ENCODE data around the gene SLC29A1.
A peak's percentile ranks its signal among the peaks of the same experiment; 100 is the strongest.
"Not testable (repeated sequence)": the region's sequence is repeated elsewhere in the genome, so short reads cannot be mapped to it uniquely, and the experiment has no call there.

SLC29A1 gene

GRCh38 chr6:44223319-44224028 lies at the start of gene SLC29A1:
TSS of gene SLC29A1 (plus strand) at chr6:44223595. CDS start at chr6:44227314, 3,719 bp downstream.
- peak; percentile 88 for DNase-seq

DNA sequence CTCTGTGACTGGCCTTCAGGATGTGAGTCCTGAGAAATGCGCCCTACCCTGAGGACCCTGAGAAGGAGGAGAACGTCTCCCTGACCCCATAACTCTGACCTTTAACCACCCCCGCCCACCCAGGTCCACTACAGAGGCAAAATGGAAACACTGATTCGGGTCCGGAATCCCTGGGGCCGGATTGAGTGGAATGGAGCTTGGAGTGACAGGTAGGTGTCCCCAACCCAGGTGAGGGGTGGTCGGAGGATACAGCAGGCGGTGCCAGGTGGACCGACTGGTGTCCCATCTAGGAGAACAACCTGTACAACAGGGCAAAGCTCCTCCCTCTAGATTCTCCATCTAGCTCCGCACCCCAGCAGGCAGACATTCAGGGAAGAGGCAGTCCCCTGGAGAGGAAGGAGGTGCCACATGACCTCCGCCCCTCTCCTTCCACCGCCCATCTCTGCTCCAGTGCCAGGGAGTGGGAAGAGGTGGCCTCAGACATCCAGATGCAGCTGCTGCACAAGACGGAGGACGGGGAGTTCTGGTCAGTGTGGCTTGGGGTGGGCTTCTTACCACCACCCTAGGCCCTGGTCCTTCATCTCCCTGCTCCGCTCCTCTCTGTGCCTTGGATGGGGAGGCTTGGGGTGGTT lies 47.1 kb upstream of the SLC29A1 start:
- DNase-seq, result no peak

GRCh38 chr6:44176762-44177509 lies 46.5 kb upstream of the SLC29A1 start:
- no peak for DNase-seq

GRCh38 chr6:44177691-44178423 lies 45.5 kb upstream of the SLC29A1 start:
- DNase-seq, result no peak

GRCh38 chr6:44178424-44179071 lies 44.8 kb upstream of the SLC29A1 start:
- DNase-seq, result no peak

DNA sequence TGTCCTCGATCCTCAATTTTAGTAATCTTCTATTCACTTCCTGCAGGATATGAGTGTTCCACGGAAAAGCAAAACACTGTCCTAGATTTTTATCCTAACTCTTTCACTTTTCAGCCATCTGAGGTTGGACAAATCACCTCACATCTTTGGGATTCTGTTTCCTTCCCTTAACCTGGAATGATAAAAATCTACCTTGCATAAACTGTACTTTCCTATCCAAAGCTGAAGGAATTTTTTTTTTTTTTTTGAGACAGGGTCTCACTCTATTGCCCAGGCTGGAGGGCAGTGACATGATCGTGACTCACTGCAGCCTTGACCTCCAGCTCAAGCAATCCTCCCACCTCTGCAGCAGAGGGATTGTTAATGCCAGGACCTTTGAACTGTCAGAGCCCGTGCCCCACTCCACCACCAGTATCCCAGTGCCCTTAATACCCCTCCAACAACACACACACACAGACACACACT lies 44.3 kb upstream of the SLC29A1 start:
- DNase-seq, result no peak

DNA sequence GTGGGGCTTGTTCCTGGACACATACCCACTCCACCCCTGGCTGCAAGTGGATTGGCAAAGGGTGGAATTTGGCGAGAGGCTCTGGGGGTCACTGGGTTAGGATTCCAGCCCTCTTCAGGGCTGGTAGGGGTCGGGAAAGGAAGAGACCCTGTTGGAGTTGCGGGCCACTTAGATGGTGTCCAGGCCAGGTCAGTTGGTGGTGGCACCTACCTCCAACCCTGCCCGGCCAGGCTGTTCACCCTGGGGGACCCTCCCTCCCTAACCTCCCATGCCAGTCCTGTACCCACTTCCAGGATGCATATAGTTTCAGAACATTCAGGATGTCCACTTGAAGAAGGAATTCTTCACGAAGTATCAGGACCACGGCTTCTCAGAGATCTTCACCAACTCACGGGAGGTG lies 43.7 kb upstream of the SLC29A1 start:
- no peak for DNase-seq

DNA sequence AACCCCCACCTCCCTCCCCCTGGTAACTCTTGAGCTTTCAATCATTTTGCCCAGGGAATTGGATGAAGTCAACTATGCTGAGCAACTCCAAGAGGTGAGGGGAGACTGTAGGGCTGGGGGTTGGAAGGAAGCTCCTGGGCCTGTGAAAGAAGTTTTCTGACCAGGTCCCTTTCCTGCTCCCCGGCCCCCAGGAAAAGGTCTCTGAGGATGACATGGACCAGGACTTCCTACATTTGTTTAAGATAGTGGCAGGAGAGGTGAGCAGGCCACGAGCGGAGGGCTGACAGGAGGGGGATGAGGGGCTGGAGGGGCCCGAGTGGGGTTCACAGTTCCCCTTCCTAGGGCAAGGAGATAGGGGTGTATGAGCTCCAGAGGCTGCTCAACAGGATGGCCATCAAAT lies 43.0 kb upstream of the SLC29A1 start:
- no peak for DNase-seq

- DNase-seq, result no peak
These were observed 42.5 kb upstream of the SLC29A1 start for GRCh38 chr6:44180886-44181285.

GRCh38 chr6:44181784-44182183 lies 41.6 kb upstream of the SLC29A1 start:
- not testable (repeated sequence) for DNase-seq

- DNase-seq, result no peak
These were observed 40.4 kb upstream of the SLC29A1 start for GRCh38 chr6:44182911-44183390.

GRCh38 chr6:44183783-44184182 lies 39.6 kb upstream of the SLC29A1 start:
- no peak for DNase-seq

- DNase-seq, result not testable (repeated sequence)
These were observed 38.0 kb upstream of the SLC29A1 start for GRCh38 chr6:44185356-44185755.

DNA sequence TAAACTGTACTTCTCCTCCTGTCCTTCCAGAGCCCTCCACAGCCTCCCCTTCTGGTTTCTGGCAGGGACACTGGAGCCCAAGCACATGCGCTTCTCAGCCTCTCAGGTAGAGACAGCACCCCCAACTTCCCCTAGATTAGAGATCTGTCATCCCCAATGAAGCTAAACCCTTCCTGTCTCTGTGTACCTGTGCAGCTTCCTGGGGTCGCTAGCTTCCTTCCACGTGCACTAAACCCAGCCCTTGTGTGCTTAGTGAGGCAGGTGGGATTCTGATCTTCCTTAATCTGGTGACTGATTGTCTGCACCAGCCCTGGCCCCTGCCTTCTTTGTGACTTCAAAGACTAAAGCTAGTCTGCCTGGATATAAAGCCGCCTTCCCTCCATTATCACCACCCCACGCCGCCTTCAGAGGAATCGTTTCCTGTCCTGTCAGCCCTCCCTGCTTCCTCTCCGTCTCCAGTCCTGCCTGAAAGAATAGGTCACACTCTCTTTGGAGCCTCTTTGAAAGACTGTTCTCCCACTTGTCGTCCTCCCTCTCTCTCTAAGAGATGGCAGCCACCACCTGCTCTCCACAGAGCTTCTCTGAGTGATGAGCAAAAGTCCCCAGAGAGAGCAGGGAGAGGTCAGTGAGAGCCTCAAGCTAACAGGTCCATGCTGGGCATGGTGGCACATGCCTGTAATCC lies 37.3 kb upstream of the SLC29A1 start:
- no peak for DNase-seq

DNA sequence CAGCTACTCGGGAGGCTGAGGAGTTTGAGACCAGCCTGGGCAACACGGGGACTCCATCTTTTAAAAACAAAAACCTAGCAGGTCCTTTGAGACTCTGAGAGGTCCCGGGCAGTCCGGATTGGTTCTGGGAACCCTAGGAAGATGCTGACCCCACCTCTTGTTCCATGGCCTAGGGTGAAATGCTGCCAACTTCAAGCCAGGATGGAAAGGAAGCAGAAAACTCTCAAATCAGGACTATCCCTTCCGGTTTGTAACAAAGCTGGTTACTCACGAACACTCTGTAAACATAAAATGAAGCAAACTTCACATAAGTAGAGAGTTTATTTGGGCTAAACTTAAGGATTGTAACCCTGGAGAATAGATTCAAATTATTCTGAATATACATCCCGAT lies 36.8 kb upstream of the SLC29A1 start:
- no peak for DNase-seq

DNA sequence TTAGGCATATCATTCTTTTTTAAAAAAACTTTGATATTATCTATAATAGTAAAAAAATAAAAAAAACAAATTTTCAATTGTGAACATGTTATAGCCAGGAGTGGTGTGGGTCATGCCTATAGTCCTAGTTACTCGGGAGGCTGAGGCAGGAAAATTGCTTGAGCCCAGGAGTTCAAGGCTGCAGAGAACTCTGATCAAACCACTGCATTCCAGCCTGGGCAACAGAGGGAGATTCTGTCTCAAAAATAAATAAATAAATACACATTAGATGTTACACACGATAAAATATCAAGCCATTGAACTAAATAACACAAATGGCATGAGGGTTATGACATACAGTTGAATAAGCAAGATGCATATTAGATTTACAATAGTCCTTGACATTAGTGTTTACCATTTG lies 34.6 kb upstream of the SLC29A1 start:
- DNase-seq, result no peak

- DNase-seq, result no peak
These were observed 34.1 kb upstream of the SLC29A1 start for GRCh38 chr6:44189257-44189656.

- DNase-seq, result no peak
These were observed 32.7 kb upstream of the SLC29A1 start for GRCh38 chr6:44190715-44191114.

GRCh38 chr6:44192428-44193041 lies 30.9 kb upstream of the SLC29A1 start:
- DNase-seq, result no peak

DNA sequence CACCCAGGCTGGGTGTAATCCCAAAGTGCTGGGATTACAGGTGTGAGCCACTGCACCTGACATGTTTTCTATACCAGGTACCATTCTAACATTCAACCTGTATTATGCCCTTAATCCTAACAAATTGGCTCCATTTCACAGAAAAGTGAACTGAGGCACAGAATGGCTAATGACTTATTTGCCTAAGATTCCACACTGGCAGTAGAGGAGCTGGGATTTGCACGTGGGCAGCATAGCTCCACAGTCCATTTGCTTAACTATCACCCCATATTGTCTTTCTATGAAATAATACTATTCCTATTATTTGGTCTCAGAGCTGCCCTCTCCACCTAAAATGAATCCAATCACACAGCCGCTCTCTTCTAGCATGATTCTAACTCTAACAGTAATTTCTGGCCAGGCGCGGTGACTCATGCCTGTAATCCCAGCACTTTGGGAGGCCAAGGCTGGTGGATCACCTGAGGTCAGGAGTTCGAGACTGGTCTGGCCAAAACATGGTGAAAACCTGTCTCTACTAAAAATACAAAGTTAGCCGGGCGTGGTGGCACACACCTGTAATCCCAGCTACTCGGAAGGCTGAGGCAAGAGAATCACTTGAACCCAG lies 30.0 kb upstream of the SLC29A1 start:
- DNase-seq, result no peak

DNA sequence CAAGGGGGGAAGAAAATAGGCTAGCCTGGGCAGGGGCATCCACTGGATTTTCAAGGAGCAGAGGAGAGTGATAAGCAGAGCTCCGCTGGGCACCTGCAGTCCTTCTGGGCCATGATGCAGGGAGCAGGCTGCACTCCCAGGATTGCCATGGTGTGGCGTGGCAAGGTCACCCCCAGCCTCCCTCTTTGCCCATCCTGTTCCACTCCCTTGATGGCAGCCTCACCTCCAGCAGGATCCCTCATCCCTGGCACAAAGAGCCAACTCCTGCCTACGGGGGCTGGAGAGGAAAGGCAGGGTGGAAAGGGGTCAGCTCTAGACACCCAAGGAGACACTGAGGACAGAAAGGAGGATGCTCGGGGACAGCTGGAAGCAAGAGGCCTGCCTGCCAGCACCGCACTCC lies 29.1 kb upstream of the SLC29A1 start:
- DNase-seq, result no peak

Data from stimulated activated CD4-positive, alpha-beta T cell treated with anti-CD3 and anti-CD28 coated beads, Interleukin-4, amount 100 ng/mL, for 1 hour (primary cell).